ENCODE results near the gene ADCY4.

DNA sequence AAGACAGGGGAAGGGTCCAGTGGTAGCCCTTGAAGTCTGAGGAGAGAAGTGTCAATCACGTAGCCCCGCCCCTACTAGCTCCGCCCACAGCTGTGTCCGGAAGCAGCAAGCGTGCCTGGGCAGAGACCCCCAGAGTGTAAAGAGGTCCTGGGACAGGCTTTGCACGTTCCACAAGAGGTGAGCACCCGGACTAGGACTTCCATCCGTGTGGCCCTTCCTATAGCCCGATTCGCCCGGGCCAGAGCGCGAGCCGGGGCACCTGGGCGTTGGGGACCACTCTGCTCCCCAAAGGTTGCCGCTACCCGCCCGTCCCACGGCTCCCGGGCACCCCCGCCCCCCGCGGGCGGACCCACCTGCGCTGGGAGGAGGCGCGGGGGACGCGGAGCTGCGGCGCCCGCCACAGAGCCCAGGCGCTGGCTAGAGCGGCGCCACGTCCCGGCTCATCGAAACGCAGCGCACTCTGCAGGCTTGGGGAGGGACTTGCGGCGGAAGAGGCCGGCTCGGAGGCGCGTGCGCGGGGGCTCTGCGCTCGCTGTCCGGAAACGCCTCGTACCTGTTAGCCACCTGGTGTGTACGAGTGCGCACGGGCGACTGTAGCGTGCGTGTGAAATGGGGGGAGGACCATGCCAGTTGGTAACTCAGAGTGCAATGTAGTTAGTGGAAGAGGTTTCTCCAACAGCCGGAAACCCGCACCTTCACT, 63.6 kb downstream of the ADCY4 start, which contains the start of gene RABGGTA:
- TF ChIP-seq, protein P1, sequence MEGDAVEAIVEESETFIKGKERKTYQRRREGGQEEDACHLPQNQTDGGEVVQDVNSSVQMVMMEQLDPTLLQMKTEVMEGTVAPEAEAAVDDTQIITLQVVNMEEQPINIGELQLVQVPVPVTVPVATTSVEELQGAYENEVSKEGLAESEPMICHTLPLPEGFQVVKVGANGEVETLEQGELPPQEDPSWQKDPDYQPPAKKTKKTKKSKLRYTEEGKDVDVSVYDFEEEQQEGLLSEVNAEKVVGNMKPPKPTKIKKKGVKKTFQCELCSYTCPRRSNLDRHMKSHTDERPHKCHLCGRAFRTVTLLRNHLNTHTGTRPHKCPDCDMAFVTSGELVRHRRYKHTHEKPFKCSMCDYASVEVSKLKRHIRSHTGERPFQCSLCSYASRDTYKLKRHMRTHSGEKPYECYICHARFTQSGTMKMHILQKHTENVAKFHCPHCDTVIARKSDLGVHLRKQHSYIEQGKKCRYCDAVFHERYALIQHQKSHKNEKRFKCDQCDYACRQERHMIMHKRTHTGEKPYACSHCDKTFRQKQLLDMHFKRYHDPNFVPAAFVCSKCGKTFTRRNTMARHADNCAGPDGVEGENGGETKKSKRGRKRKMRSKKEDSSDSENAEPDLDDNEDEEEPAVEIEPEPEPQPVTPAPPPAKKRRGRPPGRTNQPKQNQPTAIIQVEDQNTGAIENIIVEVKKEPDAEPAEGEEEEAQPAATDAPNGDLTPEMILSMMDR (IDR thresholded peaks at IDR 0.05; ENCODE audit: low read depth, low read length), result peak; percentile 63
- peak; percentile 70 for TF ChIP-seq POLR2A (IDR thresholded peaks at IDR 0.05; ENCODE audit: extremely low read depth, insufficient read length)
- TF ChIP-seq, protein P2, sequence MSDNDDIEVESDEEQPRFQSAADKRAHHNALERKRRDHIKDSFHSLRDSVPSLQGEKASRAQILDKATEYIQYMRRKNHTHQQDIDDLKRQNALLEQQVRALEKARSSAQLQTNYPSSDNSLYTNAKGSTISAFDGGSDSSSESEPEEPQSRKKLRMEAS (IDR thresholded peaks at IDR 0.05; ENCODE audit: low read depth, low read length), result peak; percentile 77
- TF ChIP-seq MYC (IDR thresholded peaks at IDR 0.05; ENCODE audit: low read depth, low read length), result peak; percentile 52; the same call in 1 of the 2 replicates
